ENCODE measurements around the gene RTTN. TPM values are rescaled to one million over a fixed set of nuclear protein-coding genes. Genes with fewer than 3 reads are reported as not detected.

Gene RTTN
- total RNA-seq, 2 donors from 2014 or later = 6.5 to 16.7 TPM

DNA sequence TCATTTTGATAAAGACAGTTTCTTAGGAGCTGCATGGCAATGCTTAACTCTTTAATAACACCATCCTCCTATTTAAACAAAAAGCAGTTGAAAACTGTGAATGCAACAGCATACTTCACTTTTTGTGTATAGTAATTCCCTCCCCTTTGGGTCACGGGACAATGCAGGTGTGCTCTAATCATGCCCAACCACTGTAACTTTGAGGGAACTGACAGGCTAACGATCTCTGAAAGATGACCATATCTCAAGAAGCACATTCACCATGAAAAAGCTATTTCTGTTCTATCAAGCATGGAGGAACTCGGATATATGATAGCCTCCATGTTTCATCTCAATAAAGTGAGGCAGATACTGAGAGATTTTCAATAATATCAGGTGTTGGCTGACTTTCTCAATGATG is 176.8 kb downstream of the RTTN start:
- Histone ChIP-seq H3K4me3 (no peak overlapping the region), H3K4me1 (no peaks in the 10 kb centered on the region), H3K27ac (no peak overlapping the region), H3K27me3 (no peaks in the 10 kb centered on the region), H3K9me3 (no peaks in the 10 kb centered on the region), H3K9ac (ENCODE audit: low read depth in 2 of 2, low read length in 2 of 2) (no peak overlapping the region), H3K36me3 (no peaks in the 10 kb centered on the region)
- intact Hi-C loops (cut with DNase I) = no loop called here
- DNase-seq = no peak
- TF ChIP-seq, protein P1, sequence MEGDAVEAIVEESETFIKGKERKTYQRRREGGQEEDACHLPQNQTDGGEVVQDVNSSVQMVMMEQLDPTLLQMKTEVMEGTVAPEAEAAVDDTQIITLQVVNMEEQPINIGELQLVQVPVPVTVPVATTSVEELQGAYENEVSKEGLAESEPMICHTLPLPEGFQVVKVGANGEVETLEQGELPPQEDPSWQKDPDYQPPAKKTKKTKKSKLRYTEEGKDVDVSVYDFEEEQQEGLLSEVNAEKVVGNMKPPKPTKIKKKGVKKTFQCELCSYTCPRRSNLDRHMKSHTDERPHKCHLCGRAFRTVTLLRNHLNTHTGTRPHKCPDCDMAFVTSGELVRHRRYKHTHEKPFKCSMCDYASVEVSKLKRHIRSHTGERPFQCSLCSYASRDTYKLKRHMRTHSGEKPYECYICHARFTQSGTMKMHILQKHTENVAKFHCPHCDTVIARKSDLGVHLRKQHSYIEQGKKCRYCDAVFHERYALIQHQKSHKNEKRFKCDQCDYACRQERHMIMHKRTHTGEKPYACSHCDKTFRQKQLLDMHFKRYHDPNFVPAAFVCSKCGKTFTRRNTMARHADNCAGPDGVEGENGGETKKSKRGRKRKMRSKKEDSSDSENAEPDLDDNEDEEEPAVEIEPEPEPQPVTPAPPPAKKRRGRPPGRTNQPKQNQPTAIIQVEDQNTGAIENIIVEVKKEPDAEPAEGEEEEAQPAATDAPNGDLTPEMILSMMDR (IDR thresholded peaks at IDR 0.05) = no peak

GRCh38 chr18:70028084-70028483 is 177.4 kb downstream of the RTTN start:
- Histone ChIP-seq H3K36me3 (no peaks in the 10 kb centered on the region), H3K4me3 (no peak overlapping the region), H3K27me3 (no peaks in the 10 kb centered on the region), H3K9me3 (no peaks in the 10 kb centered on the region), H3K4me1 (no peaks in the 10 kb centered on the region), H3K9ac (ENCODE audit: low read depth in 2 of 2, low read length in 2 of 2) (no peak overlapping the region), H3K27ac (no peak overlapping the region)
- intact Hi-C loops (cut with DNase I) = no loop called here
- TF ChIP-seq, protein P1 (IDR thresholded peaks at IDR 0.05) = no peak
- DNase-seq = no peak

DNA sequence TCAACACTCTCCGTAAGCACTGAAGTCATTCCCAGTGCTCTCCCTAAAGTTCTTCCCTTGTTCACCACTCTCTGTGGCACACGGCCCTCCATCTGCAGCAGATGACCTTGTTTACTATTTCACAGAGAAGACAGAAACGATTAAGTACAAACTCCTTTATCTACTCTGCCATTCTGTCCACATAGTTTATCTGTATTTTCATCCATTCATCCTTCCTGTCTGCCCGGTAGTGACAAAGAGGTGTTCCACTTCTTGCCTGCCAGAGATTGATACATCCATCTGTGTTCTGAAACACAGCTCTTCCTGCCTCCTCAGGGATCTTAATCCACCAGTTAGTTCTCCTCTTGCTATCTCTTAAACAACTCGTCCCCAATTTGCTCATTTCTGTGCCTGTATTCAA is 179.9 kb downstream of the RTTN start:
- Histone ChIP-seq H3K9me3 (no peaks in the 10 kb centered on the region), H3K36me3 (no peaks in the 10 kb centered on the region), H3K9ac (ENCODE audit: low read depth in 2 of 2, low read length in 2 of 2) (no peak overlapping the region), H3K27me3 (no peaks in the 10 kb centered on the region), H3K27ac (no peak overlapping the region), H3K4me3 (no peak overlapping the region), H3K4me1 (no peaks in the 10 kb centered on the region)
- no peak for DNase-seq
- TF ChIP-seq, protein P1 (IDR thresholded peaks at IDR 0.05) = no peak
- intact Hi-C loops (cut with DNase I) = no loop called here

DNA sequence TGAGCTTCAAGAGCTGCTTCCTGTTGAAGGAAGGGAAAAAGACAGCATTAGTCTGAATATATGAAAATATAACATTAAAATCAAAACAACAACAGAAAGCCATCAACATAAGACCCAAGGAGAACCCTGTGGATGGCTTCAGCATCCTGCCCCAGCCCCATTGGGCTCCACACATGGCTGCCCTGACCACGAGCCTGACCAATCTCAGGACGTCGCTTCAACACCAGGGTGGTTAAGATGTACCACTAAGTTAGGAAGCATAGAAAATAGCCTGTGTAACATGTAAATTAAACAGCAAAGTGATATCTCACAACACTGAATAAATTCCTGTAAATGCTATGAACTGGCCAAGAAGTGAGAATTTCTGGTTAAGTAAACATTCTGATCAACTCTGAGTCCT is 180.7 kb downstream of the RTTN start:
- no peak overlapping the region for H3K27ac ChIP-seq
- no peak overlapping the region for H3K9ac ChIP-seq (ENCODE audit: low read depth in 2 of 2, low read length in 2 of 2)
- no peaks in the 10 kb centered on the region for H3K9me3 ChIP-seq
- no peak for DNase-seq
- H3K27me3 ChIP-seq = no peaks in the 10 kb centered on the region
- intact Hi-C loops (cut with DNase I) = no loop called here
- H3K4me3 ChIP-seq = no peak overlapping the region
- no peaks in the 10 kb centered on the region for H3K36me3 ChIP-seq
- TF ChIP-seq, protein P1 (IDR thresholded peaks at IDR 0.05) = no peak
- H3K4me1 ChIP-seq = no peaks in the 10 kb centered on the region

GRCh38 chr18:70024093-70024492 is 181.4 kb downstream of the RTTN start:
- intact Hi-C loops (cut with DNase I) = no loop called here
- Histone ChIP-seq H3K27ac (no peak overlapping the region), H3K27me3 (no peaks in the 10 kb centered on the region), H3K4me3 (no peak overlapping the region), H3K9ac (ENCODE audit: low read depth in 2 of 2, low read length in 2 of 2) (no peak overlapping the region), H3K4me1 (no peaks in the 10 kb centered on the region), H3K9me3 (no peaks in the 10 kb centered on the region), H3K36me3 (no peaks in the 10 kb centered on the region)
- TF ChIP-seq, protein P1 (IDR thresholded peaks at IDR 0.05) = no peak
- DNase-seq = no peak

DNA sequence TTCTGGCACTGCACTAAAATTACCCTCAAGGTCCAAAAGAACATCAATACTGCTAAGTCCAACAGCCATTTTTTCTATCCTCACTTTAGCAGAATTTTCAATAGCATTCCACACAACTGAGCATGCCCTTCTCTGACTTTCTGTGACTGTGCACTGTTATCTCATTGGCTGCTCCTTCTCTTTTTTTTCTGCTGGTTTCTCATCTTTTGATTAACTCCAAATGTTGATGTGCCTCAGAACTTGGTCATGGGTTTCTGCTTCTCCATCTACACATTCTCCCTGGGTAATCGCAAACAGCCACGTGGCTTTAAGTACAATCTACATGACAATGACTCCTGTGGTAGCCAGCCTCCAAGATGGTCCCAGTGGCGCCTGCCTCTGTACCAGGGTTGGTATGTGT is 182.9 kb downstream of the RTTN start:
- no peaks in the 10 kb centered on the region for H3K4me1 ChIP-seq
- H3K36me3 ChIP-seq = no peaks in the 10 kb centered on the region
- intact Hi-C loops (cut with DNase I) = no loop called here
- H3K9ac ChIP-seq (ENCODE audit: low read depth in 2 of 2, low read length in 2 of 2) = no peak overlapping the region
- DNase-seq = no peak
- no peaks in the 10 kb centered on the region for H3K27me3 ChIP-seq
- no peak overlapping the region for H3K4me3 ChIP-seq
- H3K9me3 ChIP-seq = no peaks in the 10 kb centered on the region
- TF ChIP-seq, protein P1 (IDR thresholded peaks at IDR 0.05) = no peak
- H3K27ac ChIP-seq = no peak overlapping the region
